ENCODE data around the gene RFNG.
A peak's percentile ranks its signal among the peaks of the same experiment; 100 is the strongest.

RFNG gene

GRCh38 chr17:82004517-82005455, 46.8 kb downstream of the RFNG start:
- no peak for TF ChIP-seq POLR2A (IDR thresholded peaks at IDR 0.05; ENCODE audit: low read depth, low read length)
- FAIRE-seq, result no peak
- no peak for DNase-seq (ENCODE audit: insufficient read length, low spot score)

- FAIRE-seq (no peak), DNase-seq (ENCODE audit: insufficient read length, low spot score) (peak; percentile 98)
- no peak; the same call in none of the 2 replicates for TF ChIP-seq POLR2A (IDR thresholded peaks at IDR 0.05; ENCODE audit: low read depth, low read length)
These were observed 47.9 kb downstream of the RFNG start for GRCh38 chr17:82003411-82004381.

- no peak for TF ChIP-seq POLR2A (IDR thresholded peaks at IDR 0.05; ENCODE audit: low read depth, low read length)
- no peak for DNase-seq (ENCODE audit: insufficient read length, low spot score)
- no peak for FAIRE-seq
These were observed 50.0 kb downstream of the RFNG start for GRCh38 chr17:82001571-82002056.

DNA sequence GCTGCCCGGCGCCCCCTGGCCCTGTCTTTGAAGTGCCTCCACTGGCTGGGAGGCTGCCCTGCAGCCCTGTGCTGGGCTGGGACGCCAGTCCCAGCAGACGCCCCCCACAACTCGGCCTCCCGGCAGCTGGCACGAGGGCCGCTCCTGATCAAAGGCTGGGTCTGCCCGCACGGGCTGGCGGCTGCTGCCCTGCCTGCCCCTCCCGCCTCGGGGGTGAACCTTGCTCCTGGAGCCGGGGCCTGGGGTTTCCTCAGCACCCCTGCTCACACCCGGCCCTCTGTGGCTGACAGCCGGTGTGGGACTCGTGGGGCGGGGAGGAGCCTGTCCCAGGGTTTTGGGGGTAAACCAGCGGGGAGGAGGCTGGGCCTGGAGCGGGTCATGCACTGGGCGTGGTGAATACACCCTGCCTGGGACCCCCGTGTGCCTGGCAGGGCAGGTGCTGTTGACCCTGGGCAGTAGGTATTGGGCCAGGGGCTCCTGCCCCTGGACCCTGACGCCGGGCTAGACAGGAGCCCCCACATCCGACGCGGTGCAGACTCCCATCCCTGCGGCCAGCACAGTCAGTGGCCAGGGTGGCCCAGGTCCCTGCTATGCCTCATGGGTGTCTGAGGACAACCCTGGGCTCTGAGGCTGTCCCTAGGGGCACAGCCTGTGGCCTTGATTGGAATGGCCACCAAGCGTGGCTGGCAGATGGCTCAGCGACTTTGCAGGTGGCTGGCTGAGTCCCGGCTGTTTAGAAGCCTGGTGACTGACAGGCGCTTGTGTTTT, 50.6 kb downstream of the RFNG start:
- no peak for FAIRE-seq
- TF ChIP-seq POLR2A (IDR thresholded peaks at IDR 0.05; ENCODE audit: low read depth, low read length), result no peak

GRCh38 chr17:81999976-82000802, 51.4 kb downstream of the RFNG start:
- DNase-seq (ENCODE audit: insufficient read length, low spot score) (no peak), FAIRE-seq (no peak)
- no peak for TF ChIP-seq POLR2A (IDR thresholded peaks at IDR 0.05; ENCODE audit: low read depth, low read length)

More for the DNA sequence above, 50.6 kb downstream of the RFNG start:
- no peak for DNase-seq (ENCODE audit: insufficient read length, low spot score)

- no peak for FAIRE-seq
- no peak for TF ChIP-seq POLR2A (IDR thresholded peaks at IDR 0.05; ENCODE audit: low read depth, low read length)
- no peak for DNase-seq (ENCODE audit: insufficient read length, low spot score)
These were observed 52.0 kb downstream of the RFNG start for GRCh38 chr17:81999587-81999975.

GRCh38 chr17:81998691-81999438, 52.7 kb downstream of the RFNG start:
- no peak for TF ChIP-seq POLR2A (IDR thresholded peaks at IDR 0.05; ENCODE audit: low read depth, low read length)
- DNase-seq (ENCODE audit: insufficient read length, low spot score) (no peak), FAIRE-seq (no peak)

DNA sequence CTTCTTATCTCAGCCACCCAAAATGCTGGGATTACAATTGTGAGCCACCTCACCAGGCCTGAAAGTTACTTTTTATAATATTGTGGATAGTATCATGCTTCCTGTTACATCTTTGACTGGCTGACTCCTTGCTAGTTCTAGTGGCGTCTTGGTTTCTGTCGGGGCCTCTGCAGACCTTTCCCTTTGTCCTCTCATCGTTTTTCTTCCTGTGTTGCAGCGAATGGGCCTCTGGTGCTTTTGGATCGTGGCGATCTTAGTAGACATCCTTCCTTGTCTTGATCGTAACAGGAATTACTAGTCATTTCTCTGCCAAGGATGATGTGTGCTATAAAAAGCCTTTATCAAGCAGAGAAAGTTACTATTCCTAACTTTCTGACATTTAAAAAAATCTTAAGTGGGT, 53.4 kb downstream of the RFNG start:
- no peak for FAIRE-seq

More for the DNA sequence above, 53.4 kb downstream of the RFNG start:
- no peak for TF ChIP-seq POLR2A (IDR thresholded peaks at IDR 0.05; ENCODE audit: low read depth, low read length)
- DNase-seq (ENCODE audit: insufficient read length, low spot score), result no peak

All from H54 (cell line).